ENCODE data around the gene RUVBL1. TPM values are rescaled to one million over a fixed set of nuclear protein-coding genes. Genes with fewer than 3 reads are reported as not detected.
A peak's percentile ranks its signal among the peaks of the same experiment; 100 is the strongest.

The RUVBL1 gene
- total and polyA plus RNA-seq, 4 donors = 13.3 to 23.1 (median 13.9) TPM

DNA sequence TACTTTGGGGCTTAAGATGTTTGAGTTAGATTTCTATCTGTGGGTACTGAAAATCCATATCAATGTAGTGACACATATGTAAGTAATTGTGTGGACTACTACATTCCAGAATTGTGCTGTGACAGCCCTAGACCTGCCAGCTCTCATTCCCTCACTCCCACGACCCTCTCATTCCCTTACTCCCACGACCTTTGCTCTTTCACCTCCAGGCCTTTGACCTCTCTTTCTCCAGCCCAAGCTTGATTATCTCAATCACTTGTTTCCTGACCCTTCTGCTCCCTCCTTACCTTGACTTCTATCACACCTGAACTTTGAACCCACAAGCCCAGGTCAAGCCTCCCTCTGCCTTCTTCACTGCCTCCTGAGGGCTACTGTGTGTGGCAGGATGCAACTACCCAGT, 3.6 kb upstream of the RUVBL1 start:
- WGBS = 46% methylated on average over 2 of the region's 2 CpGs
- DNase-seq (ENCODE audit: low spot score) = no peak
- Histone ChIP-seq H3K36me3 (ENCODE audit: control insufficient read depth in 4 of 4, insufficient read depth in 3 of 4, low read depth in 1 of 4, low read length in 3 of 4) (no peaks in the 10 kb centered on the region), H3K9me3 (ENCODE audit: control insufficient read depth in 4 of 4, low read length in 3 of 4) (peaks cover 0 to 3% (median 0%) of the 10 kb centered on the region in 4 donors), H3K27ac (ENCODE audit: low read depth in 1 of 2, low read length in 2 of 2) (no peak overlapping the region), H3K4me1 (ENCODE audit: control insufficient read depth in 4 of 4, insufficient read depth in 4 of 4, low read length in 3 of 4) (peaks cover 0 to 22% (median 17%) of the 10 kb centered on the region in 4 donors), H3K27me3 (ENCODE audit: control insufficient read depth in 4 of 4, insufficient read depth in 4 of 4, low read length in 3 of 4) (no peaks in the 10 kb centered on the region), H3K4me3 (ENCODE audit: low read depth in 1 of 3, low read length in 3 of 3) (no peak overlapping the region), H3K9ac (ENCODE audit: low read depth in 1 of 2, low read length in 2 of 2) (no peak overlapping the region)
- TF ChIP-seq GABPA (IDR thresholded peaks at IDR 0.05 in 1 of 2, conservative IDR thresholded peaks at IDR 0.05 in 1 of 2) (no peak), RXRA (IDR thresholded peaks at IDR 0.05) (no peak)
- TF ChIP-seq, protein P1, sequence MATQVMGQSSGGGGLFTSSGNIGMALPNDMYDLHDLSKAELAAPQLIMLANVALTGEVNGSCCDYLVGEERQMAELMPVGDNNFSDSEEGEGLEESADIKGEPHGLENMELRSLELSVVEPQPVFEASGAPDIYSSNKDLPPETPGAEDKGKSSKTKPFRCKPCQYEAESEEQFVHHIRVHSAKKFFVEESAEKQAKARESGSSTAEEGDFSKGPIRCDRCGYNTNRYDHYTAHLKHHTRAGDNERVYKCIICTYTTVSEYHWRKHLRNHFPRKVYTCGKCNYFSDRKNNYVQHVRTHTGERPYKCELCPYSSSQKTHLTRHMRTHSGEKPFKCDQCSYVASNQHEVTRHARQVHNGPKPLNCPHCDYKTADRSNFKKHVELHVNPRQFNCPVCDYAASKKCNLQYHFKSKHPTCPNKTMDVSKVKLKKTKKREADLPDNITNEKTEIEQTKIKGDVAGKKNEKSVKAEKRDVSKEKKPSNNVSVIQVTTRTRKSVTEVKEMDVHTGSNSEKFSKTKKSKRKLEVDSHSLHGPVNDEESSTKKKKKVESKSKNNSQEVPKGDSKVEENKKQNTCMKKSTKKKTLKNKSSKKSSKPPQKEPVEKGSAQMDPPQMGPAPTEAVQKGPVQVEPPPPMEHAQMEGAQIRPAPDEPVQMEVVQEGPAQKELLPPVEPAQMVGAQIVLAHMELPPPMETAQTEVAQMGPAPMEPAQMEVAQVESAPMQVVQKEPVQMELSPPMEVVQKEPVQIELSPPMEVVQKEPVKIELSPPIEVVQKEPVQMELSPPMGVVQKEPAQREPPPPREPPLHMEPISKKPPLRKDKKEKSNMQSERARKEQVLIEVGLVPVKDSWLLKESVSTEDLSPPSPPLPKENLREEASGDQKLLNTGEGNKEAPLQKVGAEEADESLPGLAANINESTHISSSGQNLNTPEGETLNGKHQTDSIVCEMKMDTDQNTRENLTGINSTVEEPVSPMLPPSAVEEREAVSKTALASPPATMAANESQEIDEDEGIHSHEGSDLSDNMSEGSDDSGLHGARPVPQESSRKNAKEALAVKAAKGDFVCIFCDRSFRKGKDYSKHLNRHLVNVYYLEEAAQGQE (IDR thresholded peaks at IDR 0.05) = no peak
- TF ChIP-seq, protein P2, sequence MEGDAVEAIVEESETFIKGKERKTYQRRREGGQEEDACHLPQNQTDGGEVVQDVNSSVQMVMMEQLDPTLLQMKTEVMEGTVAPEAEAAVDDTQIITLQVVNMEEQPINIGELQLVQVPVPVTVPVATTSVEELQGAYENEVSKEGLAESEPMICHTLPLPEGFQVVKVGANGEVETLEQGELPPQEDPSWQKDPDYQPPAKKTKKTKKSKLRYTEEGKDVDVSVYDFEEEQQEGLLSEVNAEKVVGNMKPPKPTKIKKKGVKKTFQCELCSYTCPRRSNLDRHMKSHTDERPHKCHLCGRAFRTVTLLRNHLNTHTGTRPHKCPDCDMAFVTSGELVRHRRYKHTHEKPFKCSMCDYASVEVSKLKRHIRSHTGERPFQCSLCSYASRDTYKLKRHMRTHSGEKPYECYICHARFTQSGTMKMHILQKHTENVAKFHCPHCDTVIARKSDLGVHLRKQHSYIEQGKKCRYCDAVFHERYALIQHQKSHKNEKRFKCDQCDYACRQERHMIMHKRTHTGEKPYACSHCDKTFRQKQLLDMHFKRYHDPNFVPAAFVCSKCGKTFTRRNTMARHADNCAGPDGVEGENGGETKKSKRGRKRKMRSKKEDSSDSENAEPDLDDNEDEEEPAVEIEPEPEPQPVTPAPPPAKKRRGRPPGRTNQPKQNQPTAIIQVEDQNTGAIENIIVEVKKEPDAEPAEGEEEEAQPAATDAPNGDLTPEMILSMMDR (IDR thresholded peaks at IDR 0.05; ENCODE audit: low read depth, low read length, missing input control) = no peak

- H3K9ac ChIP-seq (ENCODE audit: low read depth in 1 of 2, low read length in 2 of 2) = peak overlapping the region; percentile 26 to 44
- TF ChIP-seq HNF4G (IDR thresholded peaks at IDR 0.05) (no peak), ZBTB33 (IDR thresholded peaks at IDR 0.05) (no peak), SP1 (IDR thresholded peaks at IDR 0.05) (no peak), FOXA2 (IDR thresholded peaks at IDR 0.05) (no peak), FOXA1 (IDR thresholded peaks at IDR 0.05) (no peak), NR2F2 (IDR thresholded peaks at IDR 0.05) (no peak), HNF4A (conservative IDR thresholded peaks at IDR 0.05) (no peak), EGR1 (IDR thresholded peaks at IDR 0.05; ENCODE audit: low read depth in 2 of 2) (no peak), TAF1 (conservative IDR thresholded peaks at IDR 0.05) (no peak), RAD21 (IDR thresholded peaks at IDR 0.05) (no peak), YY1 (IDR thresholded peaks at IDR 0.05) (no peak), MAX (IDR thresholded peaks at IDR 0.05) (no peak), RXRA (IDR thresholded peaks at IDR 0.05) (no peak), JUND (IDR thresholded peaks at IDR 0.05) (no peak), ATF3 (IDR thresholded peaks at IDR 0.05) (no peak), GABPA (IDR thresholded peaks at IDR 0.05 in 1 of 2, conservative IDR thresholded peaks at IDR 0.05 in 1 of 2) (no peak)
- TF ChIP-seq, protein P2 (IDR thresholded peaks at IDR 0.05; ENCODE audit: low read depth, low read length, missing input control) = no peak
- TF ChIP-seq, protein P1 (IDR thresholded peaks at IDR 0.05) = no peak
- H3K27ac ChIP-seq (ENCODE audit: low read depth in 1 of 2, low read length in 2 of 2) = peak overlapping the region; percentile 73 to 75
- no peaks in the 10 kb centered on the region for H3K27me3 ChIP-seq (ENCODE audit: control insufficient read depth in 4 of 4, insufficient read depth in 4 of 4, low read length in 3 of 4)
- H3K9me3 ChIP-seq (ENCODE audit: control insufficient read depth in 4 of 4, low read length in 3 of 4) = no peaks in the 10 kb centered on the region
- H3K36me3 ChIP-seq (ENCODE audit: control insufficient read depth in 4 of 4, insufficient read depth in 3 of 4, low read depth in 1 of 4, low read length in 3 of 4) = no peaks in the 10 kb centered on the region
- peaks cover 0 to 19% (median 17%) of the 10 kb centered on the region in 4 donors for H3K4me1 ChIP-seq (ENCODE audit: control insufficient read depth in 4 of 4, insufficient read depth in 4 of 4, low read length in 3 of 4)
- DNase-seq (ENCODE audit: low spot score) = no peak
- H3K4me3 ChIP-seq (ENCODE audit: low read depth in 1 of 3, low read length in 3 of 3) = peak overlapping the region; percentile 70 to 100 (median 98)
- 1% methylated on average over 22 of the region's 22 CpGs for WGBS
Measured at GRCh38 chr3:128123156-128123537, 465 bp downstream of the RUVBL1 start.

Measured in liver (tissue), 9 donors.